GM18499 (cell line): ENCODE data around the gene TKT.

Experiments used
- ATAC-seq: cut with Tn5 transposase; IDR thresholded peaks from one replicate; pipeline ENCODE4 v1.9.1; 2021; ENCODE audit warnings: moderate number of reproducible peaks; ENCODE audit not compliant: insufficient read depth, unreplicated experiment

The TKT gene

DNA sequence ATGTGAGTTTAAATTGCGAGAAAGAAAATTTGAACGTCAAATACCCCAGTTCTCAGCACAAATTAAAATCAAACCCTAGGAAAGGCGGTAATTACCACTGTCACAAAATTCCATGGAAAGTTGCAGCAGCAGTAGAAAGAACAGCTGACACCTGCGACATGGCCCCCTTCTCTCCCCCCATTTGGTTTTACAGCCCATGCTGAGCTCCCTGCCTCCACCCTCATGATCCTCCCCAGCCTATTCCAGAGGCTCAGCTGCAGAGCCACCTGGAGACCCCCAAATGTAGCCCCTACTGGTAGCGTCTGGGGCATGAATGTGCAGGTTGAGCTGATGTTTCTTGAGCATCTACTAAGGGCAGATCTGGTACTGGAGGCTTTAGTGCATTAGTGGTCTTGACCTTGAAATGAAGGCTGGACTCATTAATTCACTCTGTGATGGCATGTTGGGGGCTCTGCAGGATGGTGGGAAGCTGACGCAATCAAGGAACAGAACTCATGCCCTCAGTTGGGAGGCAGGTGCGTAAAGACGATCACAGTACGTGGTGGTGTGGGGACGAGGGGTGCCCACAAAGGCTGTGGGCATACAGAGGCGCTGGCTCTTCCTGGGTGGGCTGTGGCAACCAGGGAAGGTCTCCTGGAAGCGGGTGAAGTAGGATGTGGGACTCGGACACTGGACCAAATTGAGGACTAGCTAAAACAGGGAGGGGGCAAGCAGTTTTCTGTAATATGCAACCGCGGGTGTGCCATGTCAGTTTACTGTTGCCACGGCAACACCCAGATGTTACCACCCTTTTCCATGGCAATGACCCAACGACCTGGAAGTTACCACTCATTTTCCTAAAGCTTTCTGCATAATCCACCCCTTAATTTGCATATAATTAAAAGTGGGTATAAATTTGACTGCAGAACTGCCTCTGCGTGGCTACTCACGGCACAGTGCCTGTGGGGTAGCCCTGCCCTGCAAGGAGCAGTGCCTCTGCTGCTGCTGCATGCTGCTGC lies 55.0 kb downstream of the TKT start:
- ATAC-seq, result no peak

DNA sequence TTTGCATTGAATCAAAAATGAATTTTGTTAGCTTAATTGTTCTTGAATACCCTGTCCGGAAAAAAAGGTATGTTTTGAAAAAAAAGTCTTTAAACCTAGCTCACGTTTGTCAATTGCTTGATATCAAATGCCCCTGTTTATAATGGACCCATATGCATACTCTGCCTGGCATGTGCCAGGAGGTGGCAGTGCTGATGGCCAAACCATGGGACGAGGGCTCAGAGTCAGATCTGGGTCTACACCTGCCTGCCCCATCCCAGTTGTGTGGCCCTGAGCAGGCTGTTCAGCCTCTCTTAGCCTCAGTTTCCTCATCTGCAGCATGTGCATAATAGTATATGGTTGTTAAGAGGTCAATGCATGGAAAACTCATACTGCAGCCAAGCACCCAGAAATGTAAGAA lies 56.0 kb downstream of the TKT start:
- no peak for ATAC-seq

DNA sequence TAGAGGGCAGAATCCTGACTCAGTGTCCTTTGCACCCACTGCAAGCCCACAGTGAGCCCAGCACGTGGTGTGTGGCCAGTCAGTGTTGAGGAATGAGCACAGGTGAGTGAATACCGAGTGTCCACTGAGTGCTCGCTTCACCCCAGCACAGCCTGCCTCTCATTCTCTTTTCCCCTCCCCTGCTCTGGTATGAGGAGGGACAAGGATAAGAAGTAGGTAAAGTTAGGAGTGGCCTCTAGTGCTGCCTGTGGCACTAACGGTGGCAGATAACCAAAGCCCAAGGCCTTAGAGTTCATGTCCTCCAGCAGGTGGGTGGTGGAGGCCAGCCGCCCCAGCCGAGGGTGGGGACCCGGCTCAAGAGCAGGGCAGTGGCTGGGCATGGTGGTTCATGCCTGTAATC lies 56.8 kb downstream of the TKT start:
- ATAC-seq, result no peak

DNA sequence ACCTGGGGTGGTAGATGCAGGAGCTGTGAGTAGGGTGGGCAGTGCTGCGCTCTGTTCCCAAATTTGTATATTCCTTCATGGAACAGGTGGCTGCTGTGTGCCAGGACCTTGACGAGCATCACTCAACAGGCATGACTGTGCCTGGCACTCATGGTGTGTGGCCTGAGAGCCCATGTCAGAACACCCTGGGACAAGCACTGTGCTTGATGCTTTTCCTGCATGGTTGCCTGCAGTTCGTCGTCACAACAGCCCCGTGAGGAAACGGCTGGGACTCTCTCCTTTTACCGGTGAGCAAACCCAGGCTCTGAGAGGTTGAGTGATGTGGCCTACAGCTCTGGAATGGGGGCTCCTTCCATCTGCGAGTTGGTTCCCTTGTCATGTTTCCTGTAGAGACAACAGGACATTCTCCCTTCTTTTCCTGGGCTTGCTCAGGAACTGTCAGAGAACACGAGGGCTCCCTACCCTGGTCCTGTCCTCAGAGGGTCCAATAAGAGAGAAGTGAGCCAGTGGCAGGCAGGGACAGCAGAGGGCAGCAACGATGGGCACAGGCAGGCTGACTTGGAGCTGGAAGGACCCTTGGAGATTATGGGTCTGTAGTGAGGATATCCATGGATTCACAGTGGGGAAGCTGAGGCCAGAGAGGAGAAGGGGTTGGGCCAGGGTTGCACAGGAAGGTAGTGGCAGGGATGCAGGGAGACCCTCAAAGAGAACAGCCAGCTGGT lies 57.4 kb downstream of the TKT start:
- ATAC-seq, result no peak

DNA sequence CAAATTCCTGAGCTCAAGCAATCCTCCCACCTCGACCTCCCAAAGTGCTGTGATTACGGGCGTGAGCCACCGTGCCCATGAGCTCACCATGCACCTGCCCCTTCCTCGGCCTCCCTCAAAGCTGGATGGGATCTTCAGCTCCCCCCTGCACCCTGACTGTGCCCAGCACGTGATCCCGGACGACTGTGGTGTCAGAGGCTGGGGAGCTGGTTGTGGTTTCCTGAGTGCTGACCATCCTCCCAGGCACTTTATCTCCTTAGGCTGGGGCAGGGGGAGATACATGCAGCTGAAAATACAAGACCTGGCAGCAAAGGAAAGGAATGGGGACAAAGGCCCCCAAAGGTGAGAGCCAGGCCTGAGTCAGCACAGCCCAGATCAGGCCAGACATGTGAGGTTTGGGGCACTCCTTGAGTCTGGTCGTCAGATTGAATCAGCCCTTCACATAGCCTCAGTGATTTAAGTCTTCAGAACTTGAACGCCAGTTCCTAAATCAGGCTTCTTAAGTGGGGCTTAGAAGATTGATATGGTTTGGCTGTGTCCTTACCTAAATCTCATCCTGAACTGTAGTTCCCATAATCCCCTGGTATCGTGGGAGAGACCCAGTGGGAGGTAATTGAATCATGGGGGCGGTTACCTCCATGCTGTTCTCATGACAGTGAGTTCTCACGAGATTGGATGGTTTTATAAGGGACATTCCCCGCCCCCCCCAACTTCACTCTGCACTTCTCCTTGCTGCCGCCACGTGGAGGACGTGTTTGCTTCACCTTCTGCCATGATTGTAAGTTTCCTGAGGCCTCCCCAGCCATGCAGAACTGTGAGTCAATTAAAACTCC lies 59.0 kb downstream of the TKT start:
- ATAC-seq, result no peak

DNA sequence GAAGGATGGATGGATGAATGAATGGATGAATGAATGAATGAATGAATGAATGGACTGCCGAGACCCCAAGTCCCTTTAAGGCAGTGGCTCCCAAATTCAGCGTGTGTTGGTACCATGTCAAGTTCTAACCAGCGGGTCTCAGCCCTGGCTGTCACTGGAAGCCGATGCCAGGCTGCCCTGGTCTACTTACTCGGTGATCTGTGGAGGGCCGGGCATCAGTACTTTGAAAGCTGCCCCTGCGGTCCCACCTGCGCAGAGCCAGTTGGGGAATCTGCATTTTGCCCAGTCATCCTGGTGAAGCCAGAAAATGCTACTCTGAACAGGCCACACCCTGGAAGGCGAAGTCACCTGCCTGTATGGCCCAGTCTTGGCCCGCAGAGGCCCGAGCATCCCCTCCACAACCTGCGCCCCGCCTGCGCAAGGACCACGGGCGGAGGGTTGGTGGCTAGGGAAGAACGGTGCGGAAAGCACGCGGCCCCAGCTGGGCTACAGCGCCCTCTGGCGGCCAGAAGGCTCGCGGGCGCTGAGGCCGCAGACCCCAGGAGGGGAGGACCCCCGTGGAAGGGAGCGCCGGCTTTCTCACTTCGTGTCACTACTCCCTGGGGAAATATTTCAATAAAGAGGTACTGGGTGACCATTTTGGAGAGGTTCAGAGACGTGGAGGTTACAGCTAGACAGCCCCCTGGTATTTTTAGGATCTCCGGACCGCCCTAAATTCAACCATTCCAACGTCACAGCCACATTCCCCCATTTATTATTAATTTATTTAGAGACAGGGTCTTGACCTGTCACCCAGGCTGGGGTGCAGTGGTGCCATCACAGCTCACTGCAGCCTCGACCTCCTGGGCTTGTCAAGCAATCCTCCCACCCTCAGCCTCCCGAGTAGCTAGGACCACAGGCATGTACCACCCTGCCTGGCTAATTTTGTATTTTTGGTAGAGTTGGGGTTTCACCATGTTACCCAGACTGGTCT lies 59.9 kb downstream of the TKT start:
- ATAC-seq, result no peak

DNA sequence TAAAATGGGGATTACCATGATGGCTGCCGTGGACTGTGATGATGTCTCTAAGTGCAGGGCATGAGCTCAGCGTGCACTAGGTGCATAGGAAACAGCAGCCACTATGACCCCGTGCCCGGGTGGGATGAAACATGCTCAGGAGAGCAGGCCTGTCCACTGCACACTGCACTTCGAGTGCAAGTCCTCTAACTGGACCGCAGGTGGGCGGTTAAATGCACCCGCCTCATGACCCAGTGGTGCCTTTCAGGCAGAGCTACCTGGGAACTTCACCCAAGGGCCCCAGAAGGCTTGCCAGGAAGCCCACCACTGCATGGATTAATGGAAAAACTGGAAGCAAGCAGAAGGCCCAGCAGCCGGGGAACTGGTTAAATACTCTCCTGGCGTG lies 60.8 kb downstream of the TKT start:
- no peak for ATAC-seq

DNA sequence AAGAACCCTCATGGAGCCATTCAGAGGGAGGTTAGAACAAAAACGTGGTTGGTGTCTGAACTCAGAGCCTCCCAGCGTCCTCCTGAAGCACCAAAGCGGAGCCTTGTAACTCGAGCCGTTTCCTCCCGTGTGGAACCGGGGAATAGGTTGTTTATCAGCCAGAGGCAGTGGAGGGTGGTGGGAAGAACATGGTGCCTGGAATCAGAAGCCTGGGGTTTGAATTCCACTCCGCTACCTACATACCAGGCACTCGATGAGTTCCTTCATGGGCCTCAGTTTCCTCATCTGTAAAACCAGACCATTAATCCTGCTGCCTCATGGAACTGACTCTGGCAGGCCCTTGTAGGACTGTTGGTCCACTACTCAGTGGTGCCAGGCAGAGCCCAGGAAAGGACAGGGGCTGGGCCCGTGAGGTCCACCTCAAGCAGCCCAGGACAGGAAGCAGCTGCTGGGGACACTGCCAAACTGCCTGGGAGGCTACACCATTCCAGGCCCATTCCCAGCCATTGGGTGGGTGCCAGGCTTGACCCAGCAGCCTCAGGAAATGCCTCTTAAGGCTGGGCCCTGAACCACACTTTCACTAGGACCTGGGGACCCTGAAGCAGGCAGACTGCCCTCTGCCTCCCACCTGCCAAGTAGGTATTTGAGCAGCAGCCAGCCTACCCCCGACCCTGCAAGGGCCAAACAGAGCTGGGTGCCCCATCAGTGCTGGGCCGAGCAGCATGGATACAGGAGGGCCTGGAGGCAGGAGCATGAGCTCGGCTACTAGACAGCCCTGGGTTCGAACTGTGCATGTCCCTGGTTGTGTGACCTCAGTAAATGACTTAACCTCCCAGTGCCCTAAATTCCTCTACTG lies 61.4 kb downstream of the TKT start:
- no peak for ATAC-seq

DNA sequence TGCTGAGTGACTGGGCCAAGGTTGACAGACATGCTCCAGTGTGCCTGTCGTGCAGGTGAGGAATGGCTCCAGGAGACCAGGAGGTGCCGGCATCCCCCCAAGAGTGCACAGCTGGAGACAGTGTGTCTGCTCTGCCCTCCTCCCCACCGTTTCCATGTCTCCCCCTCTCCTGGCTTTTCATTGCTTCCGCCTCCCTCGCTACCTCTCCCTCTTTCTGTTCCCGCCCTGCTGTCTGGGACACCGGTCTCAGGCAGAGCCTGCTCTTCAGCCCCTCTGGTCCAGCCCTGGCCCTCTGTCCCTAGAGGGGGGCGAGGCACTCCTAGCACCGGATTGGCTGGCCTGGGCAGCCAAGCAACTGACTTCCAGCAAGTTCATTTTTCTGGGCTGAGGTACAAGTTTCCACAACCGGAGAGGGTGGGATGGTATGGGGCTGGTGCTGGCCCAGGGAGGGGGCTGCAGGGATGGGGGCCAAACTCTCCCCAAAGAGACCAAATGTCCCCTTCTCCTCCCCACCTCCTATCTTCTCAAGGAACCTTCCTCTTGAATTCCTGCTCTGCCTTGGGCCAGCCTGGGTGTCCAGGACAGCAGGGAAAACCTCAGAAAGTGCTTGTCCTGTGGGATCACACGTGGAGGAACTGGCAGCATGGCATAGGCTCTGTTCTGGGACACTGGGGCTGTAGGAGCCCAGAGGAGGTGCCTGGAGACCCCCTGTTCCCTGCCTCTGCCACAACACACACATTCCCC lies 62.2 kb downstream of the TKT start:
- no peak for ATAC-seq

DNA sequence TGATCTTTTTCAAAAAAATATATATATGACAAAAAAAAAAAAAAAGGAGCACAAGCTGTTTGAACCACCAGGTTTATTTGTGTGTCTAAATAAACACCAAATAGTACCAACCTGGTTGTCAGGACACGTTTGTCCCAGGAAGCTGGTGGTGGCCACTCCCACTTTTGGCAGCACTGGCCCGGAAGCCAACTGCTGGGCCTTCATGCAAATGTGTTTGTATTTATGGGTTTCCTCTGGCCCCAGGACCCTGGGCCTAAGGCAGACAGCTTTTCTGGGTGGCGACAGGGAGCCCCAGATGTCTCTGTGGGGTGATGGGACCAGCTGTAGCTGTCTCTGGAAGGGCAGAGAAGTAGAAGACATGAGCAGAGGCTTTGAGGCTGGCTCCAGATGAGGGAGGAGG lies 63.2 kb downstream of the TKT start:
- no peak for ATAC-seq

DNA sequence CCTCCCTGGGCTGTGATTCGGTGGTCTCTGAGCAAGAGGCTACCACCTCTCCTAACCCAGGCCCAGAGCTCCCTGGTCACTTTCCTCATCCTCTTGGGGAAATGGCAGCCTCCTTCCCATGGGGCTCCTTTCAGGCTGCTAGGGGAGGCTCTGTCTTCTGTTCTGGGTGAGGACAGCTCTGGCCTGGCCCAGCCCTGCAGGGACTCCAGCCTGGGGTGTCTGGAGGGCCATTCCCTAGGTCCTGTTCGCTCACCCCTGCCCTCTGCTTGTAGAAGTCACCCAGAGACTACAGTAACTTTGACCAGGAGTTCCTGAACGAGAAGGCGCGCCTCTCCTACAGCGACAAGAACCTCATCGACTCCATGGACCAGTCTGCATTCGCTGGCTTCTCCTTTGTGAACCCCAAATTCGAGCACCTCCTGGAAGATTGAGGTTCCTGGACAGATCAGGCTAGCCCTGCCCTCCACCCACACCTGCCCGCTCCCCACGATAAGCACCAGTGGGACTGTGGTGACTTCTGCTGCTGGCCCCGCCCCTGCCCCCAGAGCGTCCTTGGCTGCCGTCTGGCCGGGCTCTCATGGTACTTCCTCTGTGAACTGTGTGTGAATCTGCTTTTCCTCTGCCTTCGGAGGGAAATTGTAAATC lies 63.9 kb downstream of the TKT start:
- no peak for ATAC-seq

DNA sequence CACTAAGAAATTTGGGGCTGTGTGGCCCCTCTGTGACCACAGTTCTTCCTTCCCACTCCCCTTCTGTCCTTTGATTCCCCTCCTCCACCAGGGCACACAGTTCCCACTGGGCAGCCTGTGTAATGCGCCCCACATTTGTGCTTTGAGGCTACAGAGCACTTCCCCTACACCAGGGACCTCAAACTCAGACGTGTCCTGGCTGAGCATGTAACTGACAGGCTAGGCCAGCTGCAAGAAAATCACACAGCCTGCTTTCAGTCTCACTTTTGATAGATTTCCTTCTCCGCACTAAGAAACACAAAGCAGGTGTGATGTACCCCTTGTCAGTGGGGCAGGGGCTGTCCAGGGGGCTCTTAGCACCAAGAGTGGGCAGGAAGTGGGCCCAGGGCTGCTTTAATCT lies 65.2 kb downstream of the TKT start:
- no peak for ATAC-seq

DNA sequence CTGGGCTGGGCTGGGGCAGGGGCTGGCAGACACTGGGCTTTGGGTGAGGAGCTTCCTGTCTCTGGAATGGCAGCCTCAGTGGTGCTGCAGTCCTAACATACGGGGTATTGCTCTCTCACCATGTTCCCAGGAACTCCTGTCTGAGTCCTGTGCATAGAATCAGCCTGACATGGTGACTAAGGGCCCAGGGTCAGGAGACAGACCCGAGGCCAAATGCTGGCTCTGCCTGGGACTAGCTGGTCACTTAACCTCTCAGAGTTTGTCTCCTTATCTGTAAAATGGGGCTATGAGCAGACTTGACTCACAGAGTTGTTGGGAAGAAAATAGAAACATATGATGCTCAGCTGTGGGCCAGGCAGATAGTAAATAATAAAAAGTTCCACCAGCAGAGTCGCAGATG lies 66.5 kb downstream of the TKT start:
- ATAC-seq, result no peak

DNA sequence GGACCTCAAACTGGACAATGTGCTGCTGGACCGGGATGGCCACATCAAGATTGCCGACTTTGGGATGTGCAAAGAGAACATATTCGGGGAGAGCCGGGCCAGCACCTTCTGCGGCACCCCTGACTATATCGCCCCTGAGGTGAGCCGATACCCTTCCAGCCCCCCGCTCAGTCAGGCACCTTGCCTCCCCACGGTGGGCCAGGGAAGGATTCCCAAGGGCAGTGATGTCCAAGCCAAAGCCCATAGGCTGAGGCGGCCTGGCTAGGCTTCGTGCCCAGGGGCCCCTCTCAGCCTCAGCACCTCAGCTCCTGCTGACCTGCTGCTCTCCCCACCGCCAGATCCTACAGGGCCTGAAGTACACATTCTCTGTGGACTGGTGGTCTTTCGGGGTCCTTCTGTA lies 67.1 kb downstream of the TKT start:
- no peak for ATAC-seq

DNA sequence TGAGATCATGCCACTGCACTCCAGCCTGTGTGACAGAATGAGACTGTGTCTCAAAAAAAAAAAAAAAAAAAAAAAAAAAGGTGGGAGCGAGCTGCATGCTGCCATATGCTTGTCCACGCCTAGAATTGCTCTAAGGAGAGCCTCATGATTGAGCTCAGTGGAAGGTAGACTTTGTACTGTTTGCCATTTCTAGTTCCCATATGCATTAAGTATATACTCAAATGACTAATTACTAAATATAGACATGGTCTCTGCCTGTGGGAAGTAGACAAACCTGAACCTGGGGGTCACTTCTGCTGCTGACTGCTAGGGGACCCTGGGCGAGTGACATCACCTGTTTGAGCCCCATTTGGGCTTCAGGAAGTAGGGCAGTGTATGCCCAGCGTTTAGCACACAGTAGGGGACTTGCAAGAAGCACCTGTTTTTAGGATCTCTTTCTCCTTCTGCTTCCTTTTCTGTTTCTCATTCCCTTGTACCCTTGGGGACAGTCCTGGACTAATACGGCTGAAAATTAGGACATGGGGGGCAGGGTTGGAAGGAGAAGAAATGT lies 67.6 kb downstream of the TKT start:
- ATAC-seq, result no peak

DNA sequence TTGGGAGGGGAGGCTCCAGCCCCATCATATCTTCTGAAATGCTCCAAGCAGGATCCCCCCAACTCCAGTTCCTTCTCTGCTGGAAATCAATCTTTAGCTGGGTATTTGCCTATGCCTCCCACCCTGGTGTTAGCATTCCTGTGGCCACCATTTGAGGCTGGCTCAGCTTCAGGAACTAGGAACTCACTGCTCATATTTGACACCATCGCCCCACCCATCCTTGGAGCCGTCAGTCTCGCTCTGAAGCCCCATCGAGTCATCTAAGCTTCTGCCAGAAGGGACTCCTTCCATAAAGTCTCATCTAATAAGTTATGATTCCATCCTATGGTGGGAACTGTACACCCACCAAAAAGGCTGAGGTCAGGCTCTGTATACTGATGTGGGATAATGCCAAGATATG lies 68.4 kb downstream of the TKT start:
- ATAC-seq, result no peak

DNA sequence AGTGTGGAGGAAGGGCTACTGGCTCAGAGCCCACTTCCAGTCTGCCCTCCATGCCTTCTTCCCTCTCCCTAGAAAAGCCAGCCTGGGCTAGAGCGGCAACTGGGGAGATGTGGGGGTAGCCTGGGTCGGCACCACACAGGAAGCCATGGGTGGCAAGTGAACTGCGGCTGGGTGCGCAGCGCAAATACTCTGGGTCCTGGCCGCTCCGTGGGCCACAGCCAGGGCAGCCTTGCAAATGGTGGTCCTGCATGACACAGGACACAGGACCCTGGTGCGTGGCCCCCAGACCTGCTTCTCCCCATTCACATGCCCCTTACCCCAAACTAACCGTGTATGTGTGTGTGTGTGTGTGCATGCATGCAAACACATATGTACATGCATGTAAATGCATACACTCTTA lies 69.1 kb downstream of the TKT start:
- no peak for ATAC-seq
